H9 (cell line): ENCODE data around the gene LRWD1. TPM values are rescaled to one million over a fixed set of nuclear protein-coding genes. Genes with fewer than 3 reads are reported as not detected.
"Not testable (repeated sequence)": the region's sequence is repeated elsewhere in the genome, so short reads cannot be mapped to it uniquely, and the experiment has no call there.

ENCODE experiments used
- DNase-seq: peaks from one replicate; pipeline ENCODE4 v3.0.0-alpha.2; 2017
- H2AFZ ChIP-seq: one replicate; pipeline ENCODE4 v1.6.1; 2013; ENCODE audit warnings: mild to moderate bottlenecking, low read length, control low read depth, moderate library complexity
- H2AK5ac ChIP-seq: 2 replicates; pipeline ENCODE4 v1.6.1; 2013; ENCODE audit warnings: low read length, control low read depth, mixed read lengths; ENCODE audit not compliant: insufficient read length
- H2BK120ac ChIP-seq: one replicate; pipeline ENCODE4 v1.6.1; 2013; ENCODE audit warnings: low read depth, mild to moderate bottlenecking, low read length, control low read depth, inconsistent platforms; ENCODE audit not compliant: poor library complexity, severe bottlenecking
- H2BK12ac ChIP-seq: 2 replicates; pipeline ENCODE4 v1.6.1; 2013; ENCODE audit warnings: low read length, control low read depth, mixed read lengths, low read depth; ENCODE audit not compliant: insufficient read length
- H2BK15ac ChIP-seq: 2 replicates; pipeline ENCODE4 v1.6.1; 2013; ENCODE audit warnings: low read depth, low read length, control low read depth
- H2BK20ac ChIP-seq: one replicate; pipeline ENCODE4 v1.6.1; 2013; ENCODE audit warnings: low read depth, mild to moderate bottlenecking, low read length, control low read depth, inconsistent platforms; ENCODE audit not compliant: poor library complexity, severe bottlenecking
- H2BK5ac ChIP-seq: 2 replicates; pipeline ENCODE4 v1.6.1; 2013; ENCODE audit warnings: low read length, control low read depth, mixed read lengths; ENCODE audit not compliant: insufficient read length
- H3K14ac ChIP-seq: 2 replicates; pipeline ENCODE4 v1.6.1; 2013; ENCODE audit warnings: low read length, control low read depth; ENCODE audit not compliant: insufficient read depth
- H3K18ac ChIP-seq: 2 replicates; pipeline ENCODE4 v1.6.1; 2013; ENCODE audit warnings: low read depth, mild to moderate bottlenecking, mixed read lengths, low read length, control low read depth; ENCODE audit not compliant: insufficient read length
- H3K23ac ChIP-seq: 2 replicates; pipeline ENCODE4 v1.6.1; 2013; ENCODE audit warnings: low read length, control low read depth, mixed read lengths, low read depth; ENCODE audit not compliant: insufficient read length
- H3K23me2 ChIP-seq: 2 replicates; pipeline ENCODE4 v1.6.1; 2013; ENCODE audit warnings: low read depth, mild to moderate bottlenecking, mixed read lengths, low read length, control low read depth; ENCODE audit not compliant: insufficient read length, poor library complexity, severe bottlenecking
- H3K27ac ChIP-seq: 2 replicates; pipeline ENCODE4 v1.5.1; 2013; ENCODE audit warnings: low read length, control low read depth, mixed read lengths, low read depth; ENCODE audit not compliant: insufficient read length
- H3K27me3 ChIP-seq: 2 replicates; pipeline ENCODE4 v1.6.1; 2013; ENCODE audit warnings: low read length, control low read depth, inconsistent platforms; ENCODE audit not compliant: insufficient read depth
- H3K4ac ChIP-seq: 2 replicates; pipeline ENCODE4 v1.6.1; 2013; ENCODE audit warnings: low read depth, mild to moderate bottlenecking, control low read depth, inconsistent platforms, low read length, moderate library complexity
- H3K4me1 ChIP-seq: 2 replicates; pipeline ENCODE4 v1.6.1; 2013; ENCODE audit warnings: low read length, control low read depth, inconsistent platforms; ENCODE audit not compliant: insufficient read depth
- H3K4me2 ChIP-seq: 2 replicates; pipeline ENCODE4 v1.6.1; 2013; ENCODE audit warnings: low read length, control low read depth, mixed read lengths; ENCODE audit not compliant: insufficient read length, insufficient read depth
- H3K56ac ChIP-seq: 2 replicates; pipeline ENCODE4 v1.6.1; 2013; ENCODE audit warnings: low read depth, mild to moderate bottlenecking, mixed read lengths, low read length, control low read depth; ENCODE audit not compliant: insufficient read length
- H3K79me1 ChIP-seq: 2 replicates; pipeline ENCODE4 v1.6.1; 2013; ENCODE audit warnings: low read depth, mild to moderate bottlenecking, moderate library complexity, low read length, control low read depth, inconsistent platforms; ENCODE audit not compliant: insufficient read depth, poor library complexity, severe bottlenecking
- H3K79me2 ChIP-seq: 2 replicates; pipeline ENCODE4 v1.6.1; 2013; ENCODE audit warnings: low read length, control low read depth, inconsistent platforms; ENCODE audit not compliant: insufficient read depth
- H3K9ac ChIP-seq: 2 replicates; pipeline ENCODE4 v1.6.1; 2013; ENCODE audit warnings: low read length, control low read depth, mixed read lengths; ENCODE audit not compliant: insufficient read length; ENCODE audit errors: extremely low read depth
- H3K9me3 ChIP-seq: one replicate; pipeline ENCODE4 v1.6.1; 2013; ENCODE audit warnings: low read depth, low read length, inconsistent platforms; ENCODE audit not compliant: control insufficient read depth
- H3T11ph ChIP-seq: one replicate; pipeline ENCODE4 v1.6.1; 2013; ENCODE audit warnings: mild to moderate bottlenecking, low read length, control low read depth, inconsistent platforms
- H4K20me1 ChIP-seq: one replicate; pipeline ENCODE4 v1.6.1; 2013; ENCODE audit not compliant: control insufficient read depth, insufficient read length, insufficient read depth
- H4K5ac ChIP-seq: 2 replicates; pipeline ENCODE4 v1.6.1; 2013; ENCODE audit warnings: low read depth, mild to moderate bottlenecking, mixed read lengths, low read length, control low read depth; ENCODE audit not compliant: insufficient read length
- H4K8ac ChIP-seq: replicated peaks from 2 replicates; pipeline ENCODE4 v1.6.1; 2013; ENCODE audit warnings: low read length, control low read depth, mixed read lengths, low read depth; ENCODE audit not compliant: insufficient read length
- H4K91ac ChIP-seq: 2 replicates; pipeline ENCODE4 v1.6.1; 2013; ENCODE audit warnings: low read depth, mild to moderate bottlenecking, moderate library complexity, mixed read lengths, low read length, control low read depth; ENCODE audit not compliant: insufficient read length
- H3K27ac Mint-ChIP-seq, 3 experiments: 2 replicates in 2 of 3; 3 replicates in 1 of 3; pipeline ENCODE4 v1.8.0; 2020 to 2021; ENCODE audit warnings: mixed read lengths in 3 of 3, mild to moderate bottlenecking in 1 of 3, moderate library complexity in 1 of 3
- H3K27me3 Mint-ChIP-seq: 2 replicates; pipeline ENCODE4 v1.8.0; 2021; ENCODE audit warnings: low read depth, mild to moderate bottlenecking, moderate library complexity, mixed read lengths
- H3K36me3 Mint-ChIP-seq, 3 experiments: 2 replicates in 2 of 3; 3 replicates in 1 of 3; pipeline ENCODE4 v1.8.0; 2020 to 2021; ENCODE audit warnings: low read depth in 3 of 3, mixed read lengths in 3 of 3; ENCODE audit not compliant: insufficient read depth in 1 of 3
- H3K4me1 Mint-ChIP-seq, 2 experiments: 2 replicates each; pipeline ENCODE4 v1.8.0; 2020; ENCODE audit warnings: mixed read lengths in 2 of 2
- H3K4me3 Mint-ChIP-seq, 2 experiments: 2 replicates in 1 of 2; 3 replicates in 1 of 2; pipeline ENCODE4 v1.8.0; 2020 to 2021; ENCODE audit warnings: mild to moderate bottlenecking in 2 of 2, mixed read lengths in 2 of 2, moderate library complexity in 1 of 2
- H3K9me3 Mint-ChIP-seq, 2 experiments: 2 replicates in 1 of 2; 3 replicates in 1 of 2; pipeline ENCODE4 v1.8.0; 2020; ENCODE audit warnings: mild to moderate bottlenecking in 2 of 2, mixed read lengths in 2 of 2, moderate library complexity in 1 of 2
- WGBS: extraction: QIAGEN DNeasy Blood & Tissue Kit; methylation state at CpG from one replicate; pipeline ENCODE4 v1.1.7; 2013; ENCODE audit warnings: missing lambda C conversion rate, low lambda C conversion rate, mixed read lengths; ENCODE audit not compliant: insufficient read length; ENCODE audit errors: extremely low coverage; 5-methylcytosine and 5-hydroxymethylcytosine counted together
- total RNA-seq: library from RNA; stranded (reverse); gene quantifications from 2 replicates; pipeline ENCODE4 v1.2.1, GENCODE V29; 2021

The LRWD1 gene
- total RNA-seq, 1 experiment from 2014 or later = 35.1 TPM

- H3K56ac ChIP-seq, H3K18ac ChIP-seq, H3K4ac ChIP-seq, H3K27me3 Mint-ChIP-seq, H3K9ac ChIP-seq, DNase-seq, H3K9me3 Mint-ChIP-seq, H2BK5ac ChIP-seq, H3K14ac ChIP-seq, H4K8ac ChIP-seq, H2BK20ac ChIP-seq, H3K4me2 ChIP-seq, H3K79me1 ChIP-seq, H2BK15ac ChIP-seq, H2BK12ac ChIP-seq, H4K5ac ChIP-seq, H3K4me1 Mint-ChIP-seq, H2BK120ac ChIP-seq, H4K91ac ChIP-seq, H3T11ph ChIP-seq, H3K27me3 ChIP-seq, H3K23me2 ChIP-seq, H2AK5ac ChIP-seq, H3K4me3 Mint-ChIP-seq, H3K27ac ChIP-seq, H3K23ac ChIP-seq, H3K9me3 ChIP-seq, H3K27ac Mint-ChIP-seq, H3K79me2 ChIP-seq, H4K20me1 ChIP-seq, H2AFZ ChIP-seq, H3K4me1 ChIP-seq: not testable (repeated sequence)
- peaks cover 12 to 20% (median 19%) of the 10 kb centered on the region in 3 experiments; a peak in 6 of 7 replicates for H3K36me3 Mint-ChIP-seq
- WGBS = no CpG with 5 or more reads among the region's 19 CpGs
Measured at GRCh38 chr7:102474736-102475435, 10.1 kb downstream of the LRWD1 start.
